ENCODE results near the gene SPRR4.
"Not testable (repeated sequence)": the region's sequence is repeated elsewhere in the genome, so short reads cannot be mapped to it uniquely, and the experiment has no call there.

Gene SPRR4

GRCh38 chr1:152967201-152967600 lies 3.2 kb upstream of the SPRR4 start:
- DNase-seq (ENCODE audit: low spot score), result peak; percentile 10

GRCh38 chr1:152968248-152968647 lies 2.2 kb upstream of the SPRR4 start:
- DNase-seq (ENCODE audit: low spot score), result no peak

- no peak for DNase-seq (ENCODE audit: low spot score)
These were observed 1.4 kb upstream of the SPRR4 start for GRCh38 chr1:152969036-152969435.

- no peak for DNase-seq (ENCODE audit: low spot score)
These were observed 1.9 kb downstream of the SPRR4 start for GRCh38 chr1:152972196-152972886.

GRCh38 chr1:152976688-152977087 lies 6.2 kb downstream of the SPRR4 start:
- DNase-seq (ENCODE audit: low spot score), result no peak

GRCh38 chr1:152977614-152978013 lies 7.2 kb downstream of the SPRR4 start:
- no peak for DNase-seq (ENCODE audit: low spot score)

- DNase-seq (ENCODE audit: low spot score), result no peak
These were observed 10.2 kb downstream of the SPRR4 start for GRCh38 chr1:152980676-152981075.

- DNase-seq (ENCODE audit: low spot score), result no peak
These were observed 10.9 kb downstream of the SPRR4 start for GRCh38 chr1:152981146-152981871.

- no peak for DNase-seq (ENCODE audit: low spot score)
These were observed 11.6 kb downstream of the SPRR4 start for GRCh38 chr1:152982076-152982475.

GRCh38 chr1:152983234-152983633 lies 12.8 kb downstream of the SPRR4 start:
- no peak for DNase-seq (ENCODE audit: low spot score)

- peak; percentile 1 for DNase-seq (ENCODE audit: low spot score)
These were observed 13.3 kb downstream of the SPRR4 start, which contains the start of gene SPRR1A for GRCh38 chr1:152983743-152984142. Gene SPRR1A (plus strand): TSS chr1:152984081. CDS start chr1:152985231, 1,150 bp downstream.

GRCh38 chr1:152986578-152986977 lies 16.1 kb downstream of the SPRR4 start:
- no peak for DNase-seq (ENCODE audit: low spot score)

- DNase-seq (ENCODE audit: low spot score), result no peak
These were observed 22.7 kb downstream of the SPRR4 start for GRCh38 chr1:152993186-152993585.

- DNase-seq (ENCODE audit: low spot score), result no peak
These were observed 25.4 kb downstream of the SPRR4 start for GRCh38 chr1:152995842-152996241.

GRCh38 chr1:152996633-152997400 lies 26.4 kb downstream of the SPRR4 start:
- DNase-seq (ENCODE audit: low spot score), result no peak

GRCh38 chr1:152997901-152998300 lies 27.5 kb downstream of the SPRR4 start:
- no peak for DNase-seq (ENCODE audit: low spot score)

- DNase-seq (ENCODE audit: low spot score), result no peak
These were observed 28.0 kb downstream of the SPRR4 start for GRCh38 chr1:152998476-152998875.

- DNase-seq (ENCODE audit: low spot score), result no peak
These were observed 29.4 kb downstream of the SPRR4 start for GRCh38 chr1:152999818-153000217.

- DNase-seq (ENCODE audit: low spot score), result peak; percentile 22
These were observed 29.8 kb downstream of the SPRR4 start for GRCh38 chr1:153000294-153000693.

GRCh38 chr1:153001382-153001781 lies 30.9 kb downstream of the SPRR4 start, which contains the start of gene SPRR3:
Gene SPRR3 (plus strand): TSS chr1:153001749. CDS start chr1:153003021, 1,272 bp downstream.
- DNase-seq (ENCODE audit: low spot score), result peak; percentile 25

- DNase-seq (ENCODE audit: low spot score), result not testable (repeated sequence)
These were observed 40.8 kb downstream of the SPRR4 start for GRCh38 chr1:153011235-153011758.

- DNase-seq (ENCODE audit: low spot score), result not testable (repeated sequence)
These were observed 51.4 kb downstream of the SPRR4 start for GRCh38 chr1:153021829-153022228.
